GM10248 (cell line): ENCODE measurements around the gene MYCL.

ENCODE experiments used
- CTCF ChIA-PET: fragments of 300-600 bp; sonication (Branson Sonifier 250); formaldehyde crosslinking; extraction: SDS; loops from one replicate; lab custom pipeline; 2021; ENCODE audit warnings: antibody characterized with exemption; lab: Yijun Ruan, JAX
- POLR2A ChIA-PET: fragments of 350-650 bp; sonication (Branson Sonifier 250); formaldehyde crosslinking; extraction: SDS; loops from one replicate; lab custom pipeline; 2020; ENCODE audit warnings: antibody characterized with exemption; lab: Yijun Ruan, JAX
- DNase-seq: peaks from one replicate; pipeline ENCODE4 v3.0.0; 2012; ENCODE audit errors: extremely low spot score
- CTCF ChIP-seq: IDR thresholded peaks from 2 replicates; pipeline ENCODE4 v1.5.1; 2012; ENCODE audit warnings: mild to moderate bottlenecking, low read depth; ENCODE audit errors: extremely low read depth, missing control alignments, control extremely low read depth

The MYCL gene

GRCh38 chr1:39933956-39934941 is 32.5 kb upstream of the MYCL start:
- ChIA-PET CTCF (interaction anchor here (0.6 to 4.8 kb wide), 5 partner anchors 13 to 98 kb away, joined by 3 to 35 read pairs (median 5); no protein-coding TSS in a partner anchor), POLR2A (interaction anchor here (0.7 kb wide), 1 partner anchor 34 kb away, joined by 5 read pairs; no protein-coding TSS in a partner anchor)
- no peak for DNase-seq
- no peak for TF ChIP-seq CTCF

GRCh38 chr1:39928809-39929587 is 27.3 kb upstream of the MYCL start:
- DNase-seq, result no peak
- ChIA-PET POLR2A (no interaction called here), CTCF (interaction anchor here (1.0 to 6.7 kb wide), 5 partner anchors 10 to 129 kb away, joined by 3 to 44 read pairs (median 3); partner anchors contain the start of gene MYCL)
- TF ChIP-seq CTCF, result no peak

- POLR2A ChIA-PET, result no interaction called here
- CTCF ChIA-PET, result interaction anchor here (6.7 to 10.8 kb wide), 2 partner anchors 25 to 46 kb away, joined by 44 to 87 read pairs; partner anchors contain the start of gene MYCL
- DNase-seq, result no peak
- no peak for TF ChIP-seq CTCF
These were observed 25.8 kb upstream of the MYCL start for GRCh38 chr1:39927538-39927937.

GRCh38 chr1:39926820-39927219 is 25.1 kb upstream of the MYCL start:
- no peak for TF ChIP-seq CTCF
- DNase-seq, result no peak
- ChIA-PET POLR2A (no interaction called here), CTCF (interaction anchor here (1.8 to 10.8 kb wide), 3 partner anchors 25 to 104 kb away, joined by 5 to 87 read pairs (median 44); partner anchors contain the start of gene MYCL)

GRCh38 chr1:39926343-39926793 is 24.7 kb upstream of the MYCL start:
- no peak for TF ChIP-seq CTCF
- CTCF ChIA-PET, result interaction anchor here (1.2 to 10.8 kb wide), 5 partner anchors 24 to 224 kb away, joined by 4 to 87 read pairs (median 5); partner anchors contain the start of gene MYCL
- DNase-seq, result no peak
- POLR2A ChIA-PET, result no interaction called here

- POLR2A ChIA-PET, result no interaction called here
These were observed 24.1 kb upstream of the MYCL start for GRCh38 chr1:39925721-39926342.

More at GRCh38 chr1:39925721-39926342, 24.1 kb upstream of the MYCL start:
- DNase-seq, result no peak
- CTCF ChIA-PET, result interaction anchor here (1.0 to 10.8 kb wide), 7 partner anchors 24 to 224 kb away, joined by 3 to 87 read pairs (median 4); partner anchors contain the start of gene MYCL
- TF ChIP-seq CTCF, result no peak
